ENCODE data around the gene CACNG4.

GRCh38 chr17:67026341-67026740 lies 61.8 kb downstream of the CACNG4 start:
- TF ChIP-seq CTCF (IDR thresholded peaks at IDR 0.05) (no peak), POLR2A (IDR thresholded peaks at IDR 0.05) (no peak)

Data from uterus (tissue), 2 donors.